Activated T-cell treated with anti-CD3 and anti-CD28 coated beads, Interleukin-2, amount 50 U/mL, for 4 hours (primary cell): ENCODE measurements around the gene ANKDD1A. TPM values are rescaled to one million over a fixed set of nuclear protein-coding genes. Genes with fewer than 3 reads are reported as not detected.

Experiments used
- ATAC-seq, 2 donors: fragments of 200-7000 bp; cut with Tn5 transposase; one replicate each; pipeline ENCODE4 v1.10.0; 2021
- DNase-seq: peaks from one replicate; pipeline ENCODE4 v3.0.0-alpha.2; 2020
- H3K27me3 Mint-ChIP-seq: one replicate; pipeline ENCODE4 v1.8.0; 2021; ENCODE audit warnings: low read depth, mixed read lengths
- H3K36me3 Mint-ChIP-seq: one replicate; pipeline ENCODE4 v1.8.0; 2022; ENCODE audit warnings: mixed read lengths; ENCODE audit not compliant: insufficient read depth
- H3K4me1 Mint-ChIP-seq: one replicate; pipeline ENCODE4 v1.8.0; 2021; ENCODE audit warnings: low read depth, mixed read lengths
- H3K4me3 Mint-ChIP-seq: one replicate; pipeline ENCODE4 v1.8.0; 2021; ENCODE audit warnings: mild to moderate bottlenecking, moderate library complexity, mixed read lengths
- H3K9me3 Mint-ChIP-seq: one replicate; pipeline ENCODE4 v1.8.0; 2021; ENCODE audit warnings: mixed read lengths
- total RNA-seq, 3 donors: library from RNA; stranded (reverse); gene quantifications; one replicate each; pipeline ENCODE4 v1.2.1, GENCODE V29; 2021

The ANKDD1A gene
- total RNA-seq, 3 donors from 2014 or later: 0.63 to 2.4 (median 1.4) TPM

DNA sequence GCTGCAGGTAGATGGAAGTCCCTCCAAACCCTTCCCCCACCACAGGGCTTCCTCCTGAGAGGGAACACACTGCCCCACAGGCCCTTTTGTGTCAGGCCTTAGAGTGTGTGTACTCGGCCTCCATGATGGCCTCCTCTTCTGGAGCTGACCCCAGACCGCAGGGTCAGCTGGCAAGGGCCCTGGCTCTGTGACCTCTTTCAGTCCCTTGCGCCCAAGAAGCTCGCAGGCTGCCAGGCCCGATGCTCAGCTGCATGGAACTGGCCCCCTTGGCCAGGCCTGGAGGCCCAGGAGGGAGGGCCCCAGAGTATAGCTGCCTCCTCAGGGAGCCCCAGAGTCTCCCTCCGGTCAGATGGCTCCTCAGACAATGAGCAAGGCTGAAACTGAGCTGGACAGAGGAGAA, 23.4 kb upstream of the ANKDD1A start:
- Mint-ChIP-seq H3K4me1 (peaks cover 39% of the 10 kb centered on the region), H3K9me3 (no peaks in the 10 kb centered on the region), H3K4me3 (no peak overlapping the region), H3K36me3 (no peaks in the 10 kb centered on the region), H3K27me3 (no peaks in the 10 kb centered on the region)
- ATAC-seq: no peak
- DNase-seq: no peak

DNA sequence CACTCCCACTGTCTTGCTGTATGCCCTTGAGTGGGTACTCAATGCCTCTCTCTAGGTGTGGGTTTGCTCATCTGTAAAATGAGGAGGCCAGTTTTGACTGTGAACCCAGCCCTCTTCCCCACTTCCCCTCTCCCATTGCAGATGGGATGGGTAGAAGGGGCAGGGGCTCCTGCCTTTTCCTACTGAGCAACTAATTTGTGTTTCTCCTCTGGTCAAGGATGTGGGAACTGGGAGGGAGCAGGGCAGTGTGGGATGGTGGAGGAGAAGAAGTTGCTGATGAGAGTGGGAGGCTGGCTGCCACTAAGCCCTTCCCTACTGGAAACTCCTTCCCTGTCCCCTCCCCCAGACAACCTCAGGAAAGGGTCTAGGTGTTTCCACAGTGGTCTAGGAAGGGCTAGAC, 20.1 kb upstream of the ANKDD1A start:
- H3K4me3 Mint-ChIP-seq: peak overlapping the region; percentile 52
- H3K36me3 Mint-ChIP-seq: no peaks in the 10 kb centered on the region
- H3K27me3 Mint-ChIP-seq: no peaks in the 10 kb centered on the region
- H3K9me3 Mint-ChIP-seq: no peaks in the 10 kb centered on the region
- peaks cover 52% of the 10 kb centered on the region for H3K4me1 Mint-ChIP-seq
- DNase-seq (no peak), ATAC-seq (no peak)

DNA sequence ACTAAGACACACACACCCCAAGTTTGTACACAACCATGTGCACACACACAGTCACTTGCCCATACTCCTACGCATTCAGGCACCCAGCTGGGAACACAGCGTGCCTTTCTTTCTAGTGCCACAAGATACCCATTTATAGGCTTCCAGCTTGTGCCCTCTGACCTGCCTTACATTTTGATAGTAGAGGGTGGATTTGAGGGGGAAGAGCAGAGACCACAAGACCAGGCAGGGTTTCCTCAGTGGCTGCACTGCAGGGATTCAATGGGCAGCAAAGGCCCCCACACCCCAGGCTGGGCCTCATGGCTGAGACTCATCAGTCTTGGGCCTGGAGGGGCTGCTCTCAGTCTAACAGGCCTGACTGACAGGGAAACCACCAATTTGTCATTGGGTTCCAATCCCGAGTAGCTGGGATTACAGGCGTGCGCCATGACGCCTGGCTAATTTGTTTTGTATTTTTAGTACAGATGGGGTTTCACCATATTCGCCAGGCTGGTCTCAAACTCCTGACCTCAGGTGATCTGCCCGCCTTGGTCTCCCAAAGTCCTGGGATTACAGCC, 18.8 kb upstream of the ANKDD1A start:
- H3K4me3 Mint-ChIP-seq: peak overlapping the region; percentile 88
- H3K36me3 Mint-ChIP-seq: no peaks in the 10 kb centered on the region
- ATAC-seq (peak in 1 of 2 donors; percentile 2), DNase-seq (no peak)
- H3K27me3 Mint-ChIP-seq: no peaks in the 10 kb centered on the region
- peaks cover 60% of the 10 kb centered on the region for H3K4me1 Mint-ChIP-seq
- no peaks in the 10 kb centered on the region for H3K9me3 Mint-ChIP-seq

DNA sequence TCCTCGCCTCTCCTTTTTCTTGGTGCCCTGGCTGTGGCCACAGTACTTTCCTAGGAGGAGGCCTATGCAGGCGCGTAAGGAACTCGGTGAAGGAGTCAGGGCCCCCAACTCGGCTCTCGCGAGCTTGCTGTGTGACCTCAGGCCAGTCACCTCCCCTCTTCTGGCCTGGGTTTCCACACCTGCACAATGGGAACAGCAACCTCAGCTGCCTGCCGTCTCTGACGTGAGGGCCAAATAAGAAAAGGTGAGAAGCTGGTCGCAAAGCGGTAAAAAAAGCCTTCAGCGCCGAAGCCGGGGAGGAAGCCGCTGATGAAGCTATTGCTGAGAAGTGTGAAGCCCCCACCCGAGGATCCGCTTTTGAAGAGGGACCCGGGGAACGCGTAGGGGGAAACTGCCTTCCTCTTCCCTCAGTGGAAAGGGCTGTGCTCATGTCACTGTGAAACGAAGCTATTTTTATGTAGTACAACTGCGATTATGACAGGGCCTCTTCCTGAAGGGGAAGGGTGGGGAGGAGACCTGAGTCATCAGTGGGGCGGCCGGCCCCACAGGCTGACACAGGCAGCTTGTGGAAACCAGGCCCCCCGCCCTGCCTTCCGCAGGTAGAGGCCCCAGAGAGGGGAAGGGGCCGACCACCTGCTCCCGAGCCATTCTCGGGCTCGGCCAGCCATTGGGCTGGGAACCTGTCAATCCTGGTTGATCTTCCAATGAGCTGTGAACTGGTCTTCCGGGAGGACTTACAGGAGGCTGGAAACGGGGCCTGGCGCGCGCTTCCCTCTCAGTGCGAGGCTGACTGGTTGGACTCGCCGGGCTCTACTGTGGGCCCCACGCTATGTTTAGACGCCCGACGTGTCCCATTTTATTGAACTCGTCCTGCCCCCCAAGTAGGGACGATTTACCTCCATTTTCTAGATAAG, 18.0 kb upstream of the ANKDD1A start:
- ATAC-seq: peak; percentile 87 to 91

DNA sequence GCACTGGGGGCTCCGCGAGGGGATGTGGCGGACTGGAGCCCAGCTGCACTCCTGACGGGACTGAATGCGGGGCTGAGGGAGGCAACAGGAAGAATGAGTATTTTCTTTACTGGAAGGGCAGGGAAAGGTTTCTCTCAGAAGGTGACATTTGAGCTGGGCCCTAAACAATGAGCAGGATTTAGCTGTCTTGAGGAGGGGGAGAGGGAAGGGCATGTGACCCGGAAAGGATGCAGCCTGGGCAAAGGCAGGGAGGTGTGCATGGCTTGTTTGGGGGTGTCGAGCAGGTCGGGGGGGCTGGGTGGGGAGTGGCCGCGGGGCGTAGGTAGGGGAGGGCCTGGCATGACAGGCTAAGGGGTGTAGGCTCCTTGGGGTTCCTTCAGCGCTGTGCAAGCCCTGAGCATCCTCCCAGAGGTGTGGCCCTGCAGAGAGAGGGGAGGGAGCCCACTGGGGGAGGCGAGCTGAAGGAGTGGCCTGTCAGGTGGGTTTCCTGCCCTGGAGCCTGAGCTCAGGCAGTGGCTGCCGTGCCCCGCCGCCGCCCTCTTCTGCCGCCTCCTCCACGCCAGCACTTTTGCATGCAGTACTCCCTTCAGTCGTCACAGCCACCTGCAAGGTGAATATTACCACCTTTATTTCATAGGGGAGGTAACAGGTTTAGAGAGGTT, 17.2 kb upstream of the ANKDD1A start:
- no peaks in the 10 kb centered on the region for H3K27me3 Mint-ChIP-seq
- H3K4me3 Mint-ChIP-seq: peak overlapping the region; percentile 88
- H3K9me3 Mint-ChIP-seq: no peaks in the 10 kb centered on the region
- DNase-seq (peak; percentile 56), ATAC-seq (peak; percentile 26 to 30)
- peaks cover 63% of the 10 kb centered on the region for H3K4me1 Mint-ChIP-seq
- H3K36me3 Mint-ChIP-seq: peaks cover 2% of the 10 kb centered on the region

More for the DNA sequence above, 18.0 kb upstream of the ANKDD1A start:
- DNase-seq: peak; percentile 93
- Mint-ChIP-seq H3K4me1 (peaks cover 60% of the 10 kb centered on the region), H3K27me3 (no peaks in the 10 kb centered on the region), H3K9me3 (no peaks in the 10 kb centered on the region), H3K36me3 (no peaks in the 10 kb centered on the region), H3K4me3 (peak overlapping the region; percentile 88)

DNA sequence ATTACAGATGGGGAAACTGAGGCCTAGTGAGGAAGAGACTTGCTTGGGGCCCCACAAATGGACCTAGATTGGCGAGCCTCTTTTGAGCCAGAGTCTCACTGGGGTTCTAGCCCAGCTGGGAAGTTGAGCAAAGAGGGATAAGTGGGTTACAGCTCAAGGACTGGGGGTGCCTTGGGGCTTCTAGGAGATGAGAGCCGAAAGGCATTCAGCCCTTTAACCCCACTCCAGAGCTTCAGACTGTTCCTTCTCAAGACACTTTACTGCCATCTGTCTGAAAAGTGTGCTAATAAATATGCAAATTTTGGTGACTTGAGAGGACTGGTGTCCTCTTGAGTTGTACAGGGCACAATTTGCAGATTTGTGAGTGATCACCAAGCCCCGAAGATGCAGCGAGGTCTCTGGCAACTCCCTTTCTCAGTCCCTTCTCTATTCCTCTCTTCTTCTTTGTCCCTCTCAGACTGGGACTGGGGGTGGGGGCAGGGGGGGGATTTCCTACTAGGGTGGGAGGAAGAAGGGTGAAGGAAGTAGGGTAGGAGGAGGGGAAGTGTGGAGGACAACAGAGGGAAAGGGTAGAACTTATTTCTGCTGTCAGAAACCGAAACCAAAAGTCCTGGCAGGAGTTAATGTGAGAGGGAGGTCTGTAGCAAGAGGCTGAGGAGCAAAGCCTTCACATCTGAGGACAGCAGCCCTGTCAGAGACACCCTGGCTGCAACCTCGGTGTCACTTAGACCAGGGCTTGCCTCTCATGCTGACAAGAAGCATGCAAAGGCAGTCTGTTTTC, 16.2 kb upstream of the ANKDD1A start:
- H3K27me3 Mint-ChIP-seq: no peaks in the 10 kb centered on the region
- no peaks in the 10 kb centered on the region for H3K9me3 Mint-ChIP-seq
- peak overlapping the region; percentile 88 for H3K4me3 Mint-ChIP-seq
- peak; percentile 21 for DNase-seq
- H3K4me1 Mint-ChIP-seq: peaks cover 63% of the 10 kb centered on the region
- ATAC-seq: peak in 1 of 2 donors; percentile 5
- peaks cover 2% of the 10 kb centered on the region for H3K36me3 Mint-ChIP-seq

DNA sequence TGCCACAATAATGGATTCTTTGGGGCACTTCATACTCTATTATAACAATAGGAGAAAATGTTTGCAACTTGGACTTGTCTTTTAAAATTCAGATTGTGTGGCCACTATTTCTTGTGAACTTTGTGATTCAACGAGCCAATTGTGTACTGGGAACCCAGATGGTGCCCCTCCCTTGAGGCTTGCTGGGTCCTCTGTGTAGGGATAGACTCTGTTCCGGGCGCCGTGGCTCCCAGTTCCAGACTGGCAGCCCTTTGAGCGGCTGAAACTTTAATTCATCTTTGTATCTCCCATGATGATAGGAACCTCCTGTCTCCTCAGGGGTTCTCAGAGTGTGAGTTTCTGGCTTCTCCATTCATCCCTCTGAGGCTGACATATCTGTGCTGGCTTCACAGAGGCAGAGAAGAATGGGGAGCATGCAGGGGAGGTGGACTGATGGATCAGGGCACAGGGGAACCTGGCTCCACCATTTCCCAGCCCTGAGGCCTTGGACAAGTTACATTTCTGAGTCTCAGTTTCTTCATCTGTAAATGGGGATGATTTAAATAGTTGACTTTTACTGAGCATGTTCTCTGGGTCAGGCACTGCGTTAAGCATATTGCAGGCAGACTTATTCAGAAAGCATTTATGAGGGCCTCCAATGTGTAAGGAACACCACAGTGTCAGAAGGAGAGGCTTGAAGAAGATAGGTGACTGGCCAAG, 15.2 kb upstream of the ANKDD1A start:
- H3K4me1 Mint-ChIP-seq: peaks cover 58% of the 10 kb centered on the region
- DNase-seq: no peak
- no peak for ATAC-seq
- H3K27me3 Mint-ChIP-seq: no peaks in the 10 kb centered on the region
- H3K36me3 Mint-ChIP-seq: peaks cover 2% of the 10 kb centered on the region
- H3K4me3 Mint-ChIP-seq: peak overlapping the region; percentile 88
- peaks cover 6% of the 10 kb centered on the region for H3K9me3 Mint-ChIP-seq

DNA sequence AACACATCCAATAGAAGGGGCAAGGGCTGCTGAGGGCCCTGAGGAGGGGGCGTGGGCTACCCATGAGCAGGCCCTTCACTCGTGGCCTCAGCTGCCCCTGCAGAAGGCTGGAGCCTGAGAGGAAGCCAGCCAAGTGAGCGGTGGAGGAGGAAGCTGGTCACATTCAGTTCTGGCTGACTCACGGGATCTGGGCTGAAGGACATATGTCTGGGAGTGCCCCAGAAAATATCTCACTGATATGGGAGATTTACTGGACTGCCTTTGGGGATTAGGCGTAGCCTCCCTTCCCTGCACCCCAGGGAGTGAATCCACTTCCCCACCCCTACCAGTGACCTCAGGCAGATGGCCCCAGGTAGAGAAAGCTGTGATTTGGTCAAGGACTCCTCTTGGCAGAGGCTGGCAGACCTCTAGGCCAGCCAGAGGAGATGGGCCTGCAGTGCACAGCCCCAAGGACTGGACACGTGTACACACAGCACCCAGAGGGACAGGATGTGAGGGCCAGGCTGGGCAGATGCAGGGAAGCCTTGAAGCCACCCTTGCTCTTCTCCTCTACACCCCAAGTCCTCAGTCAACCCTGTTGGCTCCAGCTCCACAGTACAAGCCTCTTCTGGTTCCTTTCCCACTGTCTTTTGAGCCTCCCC, 14.2 kb upstream of the ANKDD1A start:
- DNase-seq: no peak
- no peak overlapping the region for H3K4me3 Mint-ChIP-seq
- H3K9me3 Mint-ChIP-seq: peaks cover 6% of the 10 kb centered on the region
- H3K27me3 Mint-ChIP-seq: no peaks in the 10 kb centered on the region
- H3K36me3 Mint-ChIP-seq: peaks cover 2% of the 10 kb centered on the region
- no peak for ATAC-seq
- H3K4me1 Mint-ChIP-seq: peaks cover 56% of the 10 kb centered on the region

DNA sequence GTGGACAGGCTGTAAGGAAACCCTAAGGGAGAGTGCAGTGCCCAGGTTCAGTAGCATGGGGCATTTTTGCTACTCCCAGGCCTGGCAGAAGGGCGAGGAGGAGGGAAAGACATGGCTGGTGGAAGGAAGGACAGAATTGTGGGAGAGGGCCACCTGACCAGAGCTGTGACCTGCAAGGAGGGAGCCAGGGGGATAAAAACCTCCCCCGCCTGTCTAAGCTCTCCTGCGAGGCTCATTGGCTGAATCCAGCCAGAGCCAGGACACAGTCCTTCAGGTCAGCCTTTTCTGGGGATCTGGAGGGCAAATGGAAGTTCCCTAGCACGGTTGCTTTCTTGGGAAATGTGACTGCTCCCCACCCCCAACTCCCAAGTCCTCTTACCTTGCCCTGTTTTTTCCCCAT, 13.3 kb upstream of the ANKDD1A start:
- Mint-ChIP-seq H3K36me3 (peaks cover 2% of the 10 kb centered on the region), H3K4me1 (peaks cover 56% of the 10 kb centered on the region), H3K9me3 (peaks cover 6% of the 10 kb centered on the region), H3K4me3 (no peak overlapping the region), H3K27me3 (no peaks in the 10 kb centered on the region)
- ATAC-seq: no peak
- DNase-seq: no peak

DNA sequence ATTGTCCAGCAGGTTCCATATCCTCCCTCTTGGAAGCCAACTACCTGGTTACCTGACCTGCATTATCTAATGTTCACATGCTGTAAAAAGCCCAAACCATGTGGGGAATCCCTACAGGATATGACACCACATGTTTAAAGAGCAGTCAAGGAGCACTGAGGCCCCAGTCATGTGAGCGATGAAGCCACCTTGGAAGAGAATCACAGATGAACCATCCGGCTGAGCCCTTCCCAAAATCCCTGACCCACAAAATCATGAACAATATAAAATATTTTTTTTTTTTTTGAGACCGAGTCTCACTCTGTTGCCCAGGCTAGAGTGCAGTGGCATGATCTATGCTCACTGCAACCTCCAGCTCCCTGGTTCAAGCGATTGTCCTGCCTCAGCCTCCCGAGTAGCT, 10.6 kb upstream of the ANKDD1A start:
- Mint-ChIP-seq H3K36me3 (peaks cover 2% of the 10 kb centered on the region), H3K27me3 (no peaks in the 10 kb centered on the region), H3K4me3 (no peak overlapping the region), H3K4me1 (peaks cover 52% of the 10 kb centered on the region), H3K9me3 (peaks cover 6% of the 10 kb centered on the region)
- ATAC-seq (no peak), DNase-seq (no peak)

DNA sequence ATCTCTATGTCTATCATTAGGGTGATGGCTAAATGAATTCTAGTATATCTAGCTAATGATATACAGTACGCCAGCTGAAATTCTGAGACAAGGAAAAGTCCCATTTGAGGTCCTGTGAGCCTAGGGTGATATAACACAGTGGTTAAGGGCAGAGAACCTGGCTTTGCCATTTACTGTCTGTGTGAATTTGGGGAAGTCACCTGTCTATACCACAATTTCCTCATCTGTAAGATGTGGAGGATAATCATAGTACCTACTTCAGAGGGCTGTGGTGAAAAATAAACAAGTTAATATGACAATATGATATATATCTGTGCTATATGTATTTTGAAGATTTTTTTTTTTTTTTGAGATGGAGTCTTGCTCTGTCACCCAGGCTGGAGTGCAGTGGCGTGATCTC, 9.8 kb upstream of the ANKDD1A start:
- Mint-ChIP-seq H3K36me3 (peaks cover 2% of the 10 kb centered on the region), H3K27me3 (no peaks in the 10 kb centered on the region), H3K4me3 (no peak overlapping the region), H3K4me1 (peaks cover 44% of the 10 kb centered on the region), H3K9me3 (peaks cover 6% of the 10 kb centered on the region)
- DNase-seq (no peak), ATAC-seq (peak in 1 of 2 donors; percentile 19)

DNA sequence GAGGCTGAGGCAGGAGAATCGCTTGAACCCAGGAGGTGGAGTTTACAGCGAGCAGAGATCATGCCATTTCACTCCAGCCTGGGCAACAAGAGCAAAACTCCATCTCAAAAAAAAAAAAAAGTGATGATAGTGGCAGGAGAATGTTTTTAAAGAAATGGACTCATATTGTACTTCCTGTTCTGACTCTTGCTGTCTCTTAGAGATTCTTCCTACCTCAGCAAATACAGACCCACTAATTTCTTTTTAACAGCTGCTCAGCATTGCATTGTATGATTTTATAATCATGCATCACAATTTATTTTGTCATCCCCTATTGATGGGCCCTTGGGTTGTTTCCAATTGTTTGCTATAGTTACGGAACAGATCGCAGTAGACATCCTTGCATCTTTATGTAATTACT, 8.8 kb upstream of the ANKDD1A start:
- H3K4me1 Mint-ChIP-seq: peaks cover 40% of the 10 kb centered on the region
- H3K4me3 Mint-ChIP-seq: no peak overlapping the region
- peaks cover 6% of the 10 kb centered on the region for H3K9me3 Mint-ChIP-seq
- ATAC-seq: no peak
- DNase-seq: no peak
- H3K27me3 Mint-ChIP-seq: no peaks in the 10 kb centered on the region
- H3K36me3 Mint-ChIP-seq: peaks cover 2% of the 10 kb centered on the region

DNA sequence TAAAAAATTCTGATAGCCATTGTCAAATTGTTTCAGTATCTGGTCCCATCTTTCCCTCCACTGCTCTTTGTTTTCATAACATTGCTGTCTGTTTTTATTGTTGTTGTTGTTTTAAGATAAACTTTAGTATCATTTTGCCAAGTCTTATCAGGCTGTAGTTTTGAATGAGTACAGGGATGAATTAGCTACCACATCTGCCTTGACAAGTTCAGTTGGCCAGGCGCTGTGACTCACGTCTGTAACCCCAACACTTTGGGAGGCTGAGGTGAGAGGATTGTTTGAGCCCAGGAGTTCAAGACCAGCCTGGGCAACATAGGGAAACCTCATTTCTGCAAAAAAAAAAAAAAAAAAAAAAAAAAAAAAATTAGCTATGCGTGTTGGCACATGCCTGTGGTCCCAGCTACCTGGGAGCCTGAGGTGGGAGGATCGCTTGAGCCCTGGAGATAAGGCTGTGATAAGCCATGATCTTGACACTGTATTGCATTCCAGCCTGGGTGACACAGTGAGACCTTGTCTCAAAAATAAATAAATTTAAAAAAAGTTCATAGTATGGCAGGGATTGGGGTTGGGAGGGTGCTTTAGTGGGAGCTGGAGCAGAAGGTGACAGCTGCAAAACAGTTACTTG, 8.3 kb upstream of the ANKDD1A start:
- no peak for DNase-seq
- Mint-ChIP-seq H3K4me3 (no peak overlapping the region), H3K36me3 (peaks cover 2% of the 10 kb centered on the region), H3K27me3 (no peaks in the 10 kb centered on the region), H3K4me1 (peaks cover 40% of the 10 kb centered on the region), H3K9me3 (peaks cover 6% of the 10 kb centered on the region)
- no peak for ATAC-seq
